Measurements from ENCODE around the gene RHBDL2.

DNA sequence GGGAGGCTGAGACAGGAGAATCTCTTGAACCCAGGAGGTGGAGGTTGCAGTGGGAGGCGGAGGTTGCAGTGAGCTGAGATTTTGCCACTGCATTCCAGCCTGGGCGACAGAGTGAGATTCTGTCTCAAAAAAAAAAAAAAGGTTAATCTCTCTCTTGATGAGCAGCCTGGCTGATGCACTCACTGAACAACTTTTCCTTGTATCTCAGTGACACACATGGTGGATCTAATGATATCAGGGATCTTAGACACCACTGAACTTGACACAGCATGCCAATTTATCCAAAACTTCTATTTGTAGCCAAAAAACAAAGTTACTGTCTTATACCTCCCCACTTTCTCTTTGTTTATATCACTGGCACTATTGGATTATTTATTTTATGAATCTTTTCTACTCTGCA lies 16.2 kb downstream of the RHBDL2 start:
- TF ChIP-seq RAD51 (IDR thresholded peaks at IDR 0.05; ENCODE audit: borderline replicate concordance) (no peak), MIER2 (CRISPR knock-in tag; IDR thresholded peaks at IDR 0.05) (no peak), SMYD3 (CRISPR knock-in tag; IDR thresholded peaks at IDR 0.05) (no peak), SP2 (CRISPR knock-in tag; IDR thresholded peaks at IDR 0.05) (no peak), SRF (IDR thresholded peaks at IDR 0.05; ENCODE audit: low read depth, low read length) (no peak), CHD4 (IDR thresholded peaks at IDR 0.05; ENCODE audit: borderline replicate concordance, low read length) (no peak), CEBPB (IDR thresholded peaks at IDR 0.05; ENCODE audit: borderline replicate concordance, low read depth, low read length) (no peak), ZNF282 (IDR thresholded peaks at IDR 0.05; ENCODE audit: partially characterized antibody) (no peak), ZBTB21 (CRISPR knock-in tag; IDR thresholded peaks at IDR 0.05) (no peak), POLR2AphosphoS5 (IDR thresholded peaks at IDR 0.05; ENCODE audit: low read depth, low read length) (no peak)
- TF ChIP-seq, protein P1, sequence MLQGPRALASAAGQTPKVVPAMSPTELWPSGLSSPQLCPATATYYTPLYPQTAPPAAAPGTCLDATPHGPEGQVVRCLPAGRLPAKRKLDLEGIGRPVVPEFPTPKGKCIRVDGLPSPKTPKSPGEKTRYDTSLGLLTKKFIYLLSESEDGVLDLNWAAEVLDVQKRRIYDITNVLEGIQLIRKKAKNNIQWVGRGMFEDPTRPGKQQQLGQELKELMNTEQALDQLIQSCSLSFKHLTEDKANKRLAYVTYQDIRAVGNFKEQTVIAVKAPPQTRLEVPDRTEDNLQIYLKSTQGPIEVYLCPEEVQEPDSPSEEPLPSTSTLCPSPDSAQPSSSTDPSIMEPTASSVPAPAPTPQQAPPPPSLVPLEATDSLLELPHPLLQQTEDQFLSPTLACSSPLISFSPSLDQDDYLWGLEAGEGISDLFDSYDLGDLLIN (CRISPR knock-in tag; IDR thresholded peaks at IDR 0.05; ENCODE audit: borderline replicate concordance): no peak
- TF ChIP-seq, protein P2, sequence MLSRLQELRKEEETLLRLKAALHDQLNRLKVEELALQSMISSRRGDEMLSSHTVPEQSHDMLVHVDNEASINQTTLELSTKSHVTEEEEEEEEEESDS (CRISPR knock-in tag; IDR thresholded peaks at IDR 0.05; ENCODE audit: borderline replicate concordance): no peak
- TF ChIP-seq, protein P3, sequence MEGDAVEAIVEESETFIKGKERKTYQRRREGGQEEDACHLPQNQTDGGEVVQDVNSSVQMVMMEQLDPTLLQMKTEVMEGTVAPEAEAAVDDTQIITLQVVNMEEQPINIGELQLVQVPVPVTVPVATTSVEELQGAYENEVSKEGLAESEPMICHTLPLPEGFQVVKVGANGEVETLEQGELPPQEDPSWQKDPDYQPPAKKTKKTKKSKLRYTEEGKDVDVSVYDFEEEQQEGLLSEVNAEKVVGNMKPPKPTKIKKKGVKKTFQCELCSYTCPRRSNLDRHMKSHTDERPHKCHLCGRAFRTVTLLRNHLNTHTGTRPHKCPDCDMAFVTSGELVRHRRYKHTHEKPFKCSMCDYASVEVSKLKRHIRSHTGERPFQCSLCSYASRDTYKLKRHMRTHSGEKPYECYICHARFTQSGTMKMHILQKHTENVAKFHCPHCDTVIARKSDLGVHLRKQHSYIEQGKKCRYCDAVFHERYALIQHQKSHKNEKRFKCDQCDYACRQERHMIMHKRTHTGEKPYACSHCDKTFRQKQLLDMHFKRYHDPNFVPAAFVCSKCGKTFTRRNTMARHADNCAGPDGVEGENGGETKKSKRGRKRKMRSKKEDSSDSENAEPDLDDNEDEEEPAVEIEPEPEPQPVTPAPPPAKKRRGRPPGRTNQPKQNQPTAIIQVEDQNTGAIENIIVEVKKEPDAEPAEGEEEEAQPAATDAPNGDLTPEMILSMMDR (CRISPR knock-in tag; IDR thresholded peaks at IDR 0.05): no peak
